Measurements from ENCODE around the gene HADHA.
"Not testable (repeated sequence)": the region's sequence is repeated elsewhere in the genome, so short reads cannot be mapped to it uniquely, and the experiment has no call there.

HADHA gene

DNA sequence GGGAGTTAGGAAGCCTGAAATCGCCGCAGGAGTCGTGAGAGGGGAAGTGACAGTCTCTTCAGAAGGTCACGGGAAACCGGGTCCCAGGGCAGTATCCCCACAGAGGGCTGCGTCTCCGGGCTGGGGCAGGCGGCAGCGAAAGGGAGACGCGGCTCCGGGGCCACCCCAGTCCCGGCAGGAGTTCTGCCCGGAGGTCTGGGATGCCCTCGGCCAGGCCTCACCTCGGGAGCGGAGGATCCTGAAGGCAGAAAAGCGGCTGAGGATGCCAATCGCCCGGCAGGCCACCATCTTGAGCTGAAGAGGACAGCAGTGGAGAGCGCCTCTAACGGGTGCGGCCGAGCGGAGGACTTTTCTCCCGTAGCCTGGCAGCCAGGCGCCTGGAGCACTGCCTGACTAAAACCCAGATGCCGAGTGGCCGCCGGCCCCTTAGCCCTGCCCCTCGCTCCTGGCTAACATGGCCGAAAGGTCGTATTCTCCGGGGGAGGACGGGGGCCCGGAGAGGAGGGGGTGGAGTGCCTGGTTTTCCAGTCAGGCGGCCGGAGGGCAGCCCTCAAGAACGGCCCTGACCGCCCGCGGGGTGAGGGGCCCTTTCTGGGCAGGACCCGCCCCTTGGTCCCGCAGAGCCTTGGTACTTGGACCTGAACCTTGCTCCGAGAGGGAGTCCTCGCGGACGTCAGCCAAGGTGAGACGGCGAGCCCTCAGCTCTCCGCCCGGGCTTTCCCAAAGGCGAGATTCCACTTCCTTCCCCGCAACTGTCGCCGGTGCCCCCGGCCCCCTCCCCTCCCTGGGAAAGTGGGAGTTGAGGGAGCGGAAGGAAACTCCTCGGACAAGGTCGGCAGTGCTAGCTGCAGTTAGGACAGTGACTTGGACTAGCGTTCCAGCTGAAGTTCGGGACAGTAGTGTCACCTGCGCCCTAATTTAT, at the start of gene HADHA, which contains the start of gene HADHB:
Gene HADHA, minus strand, starts transcription at position 324 of the 922 bp plus-strand sequence. Its CDS starts 36 bp downstream, at position 288.
Gene HADHB, plus strand, starts transcription at position 631 of the 922 bp plus-strand sequence. CDS start 9,316 bp downstream, outside the sequence.
- peak; percentile 94 for DNase-seq

DNA sequence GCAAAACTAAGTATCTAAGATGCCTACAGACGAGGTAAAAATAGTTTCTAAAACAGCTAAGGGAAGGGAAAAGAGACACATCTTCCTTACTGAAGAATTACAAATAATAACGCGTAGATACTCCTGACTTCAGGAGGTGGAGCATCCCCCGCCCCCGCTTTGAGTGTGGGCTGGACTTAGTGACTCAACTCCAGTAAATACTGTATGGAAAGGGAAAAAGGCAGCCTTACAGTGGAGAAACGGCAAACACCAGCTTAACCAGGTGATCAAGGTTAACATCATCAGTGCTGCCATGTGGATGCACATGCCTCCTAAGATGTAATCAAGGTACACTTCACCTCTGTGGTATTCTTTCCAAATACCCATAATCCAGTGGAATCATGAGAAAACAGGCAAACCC, 48.2 kb upstream of the HADHA start:
- no peak for DNase-seq

DNA sequence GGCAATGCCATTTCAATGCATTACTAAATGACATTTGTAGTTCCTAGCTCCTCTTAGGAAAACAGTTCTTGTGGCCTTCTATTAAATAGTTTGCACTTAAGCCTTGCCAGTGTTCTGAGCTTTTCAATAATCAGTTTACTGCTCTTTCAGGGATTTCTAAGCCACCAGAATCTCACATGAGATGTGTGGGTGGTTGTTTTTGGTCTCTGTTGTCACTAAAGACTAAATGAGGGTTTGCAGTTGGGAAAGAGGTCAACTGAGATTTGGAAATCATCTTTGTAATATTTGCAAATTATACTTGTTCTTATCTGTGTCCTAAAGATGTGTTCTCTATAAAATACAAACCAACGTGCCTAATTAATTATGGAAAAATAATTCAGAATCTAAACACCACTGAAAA, 45.6 kb upstream of the HADHA start:
- no peak for DNase-seq

DNA sequence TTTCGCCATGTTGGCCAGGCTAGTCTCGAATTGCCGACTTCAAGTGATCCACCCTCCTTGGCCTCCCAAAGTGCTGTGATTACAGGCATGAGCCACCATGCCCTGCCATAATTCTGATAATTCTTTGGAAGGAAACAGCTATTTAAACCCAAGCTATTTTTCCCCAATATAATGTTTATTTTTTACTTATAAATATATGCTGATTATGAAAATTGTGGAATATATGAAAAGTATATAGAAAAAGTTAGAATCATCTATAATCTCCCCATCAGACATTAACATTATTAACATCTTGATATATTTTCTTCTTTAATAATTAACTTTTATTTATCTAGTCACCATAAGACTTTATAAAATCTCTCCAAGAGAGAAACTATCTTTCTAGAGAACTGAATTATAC, 41.5 kb upstream of the HADHA start:
- DNase-seq = no peak

DNA sequence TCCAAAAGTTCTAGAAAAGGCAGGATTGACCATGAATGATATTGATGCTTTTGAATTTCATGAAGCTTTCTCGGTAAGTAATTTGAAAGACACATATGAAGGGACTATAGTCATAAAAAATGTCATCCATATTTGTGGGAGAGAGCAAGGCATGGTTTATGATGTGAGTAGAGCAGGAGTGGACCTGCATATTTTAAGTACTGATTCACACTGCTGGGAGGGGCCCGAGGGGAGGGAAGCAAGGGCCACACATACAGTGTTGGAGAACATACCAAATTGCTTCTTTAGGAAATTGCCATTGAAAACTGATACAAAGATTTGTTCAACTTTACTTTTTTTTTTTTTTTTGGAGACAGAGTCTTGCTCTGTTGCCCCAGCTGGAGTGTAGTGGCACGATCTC, 39.7 kb upstream of the HADHA start:
- no peak for DNase-seq

DNA sequence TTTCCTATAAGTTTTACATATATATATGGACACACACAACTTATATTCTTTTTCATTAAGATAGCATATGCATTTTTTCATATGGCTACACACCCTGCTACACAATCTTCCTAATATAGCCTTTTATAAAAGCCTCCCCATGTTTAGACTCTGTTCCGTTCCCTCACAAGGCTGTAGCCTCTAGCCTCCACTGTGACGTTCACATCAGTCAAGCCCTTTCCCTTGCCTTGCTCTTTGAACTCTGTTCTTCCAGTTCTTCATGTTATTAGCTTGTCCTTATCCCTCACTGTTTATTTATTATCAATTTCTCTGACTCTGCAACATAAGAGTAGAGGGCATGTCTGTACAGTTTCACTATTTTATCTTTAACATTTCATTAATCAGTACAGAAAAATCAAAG, 39.2 kb upstream of the HADHA start:
- no peak for DNase-seq

DNA sequence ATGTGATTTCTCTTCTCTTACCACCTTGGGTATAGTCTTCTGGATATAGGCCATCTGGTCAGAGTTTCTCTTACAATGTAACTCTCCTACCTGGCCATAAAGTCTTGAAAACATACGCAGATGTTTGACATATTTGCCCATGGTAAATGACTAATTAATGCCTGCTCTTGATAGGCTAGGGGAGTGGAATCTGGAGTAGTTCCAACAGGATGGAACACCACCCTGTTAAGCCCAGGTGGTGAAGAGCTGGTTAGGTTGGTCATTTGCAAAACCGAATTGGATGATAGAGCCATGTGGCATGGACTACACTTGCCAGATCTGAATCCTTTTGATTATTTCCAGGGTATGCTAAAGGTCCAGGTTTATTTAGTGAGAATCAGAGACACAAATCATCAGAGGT, 36.8 kb upstream of the HADHA start:
- DNase-seq = no peak

DNA sequence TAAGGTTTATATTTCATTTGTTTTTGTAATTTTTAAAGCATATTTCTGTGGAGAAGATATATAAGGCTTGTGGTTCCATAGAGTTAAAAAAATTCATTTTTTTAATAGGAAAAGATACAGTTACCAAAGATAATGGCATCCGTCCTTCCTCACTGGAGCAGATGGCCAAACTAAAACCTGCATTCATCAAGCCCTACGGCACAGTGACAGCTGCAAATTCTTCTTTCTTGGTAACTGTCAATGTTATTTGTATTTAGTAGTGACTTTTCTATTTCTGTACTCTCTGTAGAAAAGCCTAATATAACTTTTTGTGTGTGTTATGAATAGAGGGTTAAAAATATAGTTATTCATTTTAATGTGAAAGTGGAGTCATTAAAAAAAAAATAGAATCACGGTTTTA, 35.5 kb upstream of the HADHA start:
- no peak for DNase-seq

DNA sequence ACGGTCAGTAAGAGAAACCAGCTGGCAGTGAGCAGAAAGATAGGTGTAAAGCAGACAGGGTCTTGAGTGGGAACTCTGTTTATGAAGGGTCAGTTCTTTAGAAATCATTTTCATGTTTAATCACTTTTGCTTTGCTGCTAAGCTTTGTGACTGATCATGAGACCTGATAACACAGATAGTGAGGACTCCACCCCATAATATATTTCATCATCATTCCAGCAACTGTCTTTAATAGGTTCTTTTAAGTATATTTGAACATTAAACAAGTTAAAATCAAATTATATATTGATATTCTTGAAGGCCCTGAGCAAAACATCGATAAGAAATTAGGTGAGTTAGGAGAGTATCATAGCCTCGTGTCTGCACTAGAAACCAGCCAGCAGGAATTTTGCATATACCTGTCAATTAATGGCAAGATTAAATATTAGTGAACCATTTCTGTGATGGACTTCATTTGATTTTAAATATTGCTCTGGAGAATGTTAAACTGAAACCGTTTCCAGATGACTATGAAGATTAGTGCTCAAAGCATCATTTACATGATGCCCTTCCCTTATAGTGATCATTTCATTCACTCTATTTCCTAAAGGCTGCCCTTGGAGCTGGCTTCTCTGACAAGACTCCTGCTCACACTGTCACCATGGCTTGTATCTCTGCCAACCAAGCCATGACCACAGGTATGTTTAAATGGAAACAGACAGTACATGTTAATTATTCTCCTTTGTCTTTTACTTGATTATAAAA, 32.2 kb upstream of the HADHA start:
- no peak for DNase-seq

DNA sequence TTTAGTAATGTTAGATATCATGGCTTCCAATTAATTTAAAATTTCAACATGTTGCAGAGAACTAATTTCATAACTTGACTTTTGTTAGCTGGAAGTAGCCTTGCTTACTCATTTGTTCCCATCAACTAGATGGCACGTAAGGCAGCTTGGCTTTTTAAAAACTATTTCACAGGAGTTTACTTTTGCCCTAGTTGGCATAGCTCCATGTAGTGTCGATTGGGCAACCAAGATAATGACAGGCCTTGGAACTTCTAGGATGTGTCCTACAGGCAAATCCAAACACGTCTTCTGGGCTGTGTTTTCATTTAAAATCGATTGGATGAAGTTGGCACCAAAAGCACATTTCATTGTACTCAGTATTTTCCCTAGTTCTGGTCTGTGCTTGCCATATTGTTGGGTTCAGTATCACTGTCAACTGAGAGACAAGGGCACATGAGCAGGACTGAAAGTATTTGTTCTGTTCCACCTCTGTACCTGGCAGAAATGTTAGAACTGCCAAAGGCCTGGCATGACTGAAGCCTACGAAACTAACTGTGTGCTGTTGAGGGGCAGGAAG, 29.7 kb upstream of the HADHA start:
- no peak for DNase-seq

DNA sequence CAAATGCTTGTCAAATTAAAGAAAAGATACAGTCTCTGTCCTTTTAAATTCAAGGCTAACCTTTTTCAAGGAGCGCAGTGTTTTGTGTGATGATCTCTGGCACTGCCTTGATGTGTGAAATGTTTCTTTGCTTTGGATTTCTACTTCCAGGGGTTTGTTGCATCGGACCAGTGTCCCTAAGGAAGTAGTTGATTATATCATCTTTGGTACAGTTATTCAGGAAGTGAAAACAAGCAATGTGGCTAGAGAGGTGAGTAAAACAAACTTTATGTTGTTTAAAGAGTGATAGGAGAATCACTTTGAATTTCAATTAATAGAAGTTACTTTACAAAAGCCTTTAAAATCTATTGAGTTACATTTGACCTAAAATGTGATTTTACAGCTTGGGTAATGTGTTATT, 29.1 kb upstream of the HADHA start:
- DNase-seq = no peak

DNA sequence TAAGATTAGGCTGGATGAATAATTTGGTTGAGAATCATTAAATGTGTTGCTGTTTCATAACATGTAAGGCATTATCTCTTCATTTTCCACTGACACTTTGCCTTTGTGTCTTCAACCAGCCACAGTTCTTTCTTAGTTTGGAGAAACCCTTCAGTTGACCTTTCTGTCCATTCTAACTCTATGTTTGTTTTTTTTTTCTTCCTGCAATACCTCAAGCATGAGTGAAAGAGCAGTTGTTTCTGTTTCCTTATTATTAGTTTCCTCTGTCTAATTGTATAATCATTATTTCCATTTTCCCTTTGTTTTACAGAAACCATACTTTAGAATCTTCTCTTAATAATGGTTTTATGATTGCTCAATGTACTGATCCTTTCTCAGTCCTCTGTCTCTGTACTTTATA, 25.9 kb upstream of the HADHA start:
- no peak for DNase-seq

DNA sequence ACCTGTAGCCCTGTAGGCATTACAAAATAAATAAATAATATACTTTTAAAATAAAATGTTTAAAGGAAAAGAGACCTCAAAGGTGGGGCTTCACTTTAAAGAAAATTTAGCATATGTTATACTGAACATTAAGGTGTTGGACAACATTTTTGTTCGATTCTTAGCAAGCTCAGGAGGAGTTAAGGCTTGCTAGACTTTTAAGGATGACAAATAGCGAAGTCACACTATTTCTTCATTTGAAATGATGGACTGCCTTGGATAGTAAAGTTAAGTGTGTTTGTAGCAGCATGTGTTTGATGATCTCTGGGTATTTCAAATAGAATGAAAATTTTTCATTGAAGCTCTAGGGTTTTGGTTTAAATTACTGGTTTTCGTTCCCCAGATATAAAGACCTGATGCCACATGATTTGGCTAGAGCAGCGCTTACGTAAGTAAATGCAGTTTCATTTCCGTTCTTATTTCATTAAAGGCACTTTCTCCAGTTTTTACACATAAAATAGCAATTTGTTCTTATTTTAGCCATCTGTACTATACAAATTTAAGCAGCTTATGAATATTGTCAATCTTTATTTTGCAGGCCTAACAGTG, 25.2 kb upstream of the HADHA start:
- DNase-seq = no peak

DNA sequence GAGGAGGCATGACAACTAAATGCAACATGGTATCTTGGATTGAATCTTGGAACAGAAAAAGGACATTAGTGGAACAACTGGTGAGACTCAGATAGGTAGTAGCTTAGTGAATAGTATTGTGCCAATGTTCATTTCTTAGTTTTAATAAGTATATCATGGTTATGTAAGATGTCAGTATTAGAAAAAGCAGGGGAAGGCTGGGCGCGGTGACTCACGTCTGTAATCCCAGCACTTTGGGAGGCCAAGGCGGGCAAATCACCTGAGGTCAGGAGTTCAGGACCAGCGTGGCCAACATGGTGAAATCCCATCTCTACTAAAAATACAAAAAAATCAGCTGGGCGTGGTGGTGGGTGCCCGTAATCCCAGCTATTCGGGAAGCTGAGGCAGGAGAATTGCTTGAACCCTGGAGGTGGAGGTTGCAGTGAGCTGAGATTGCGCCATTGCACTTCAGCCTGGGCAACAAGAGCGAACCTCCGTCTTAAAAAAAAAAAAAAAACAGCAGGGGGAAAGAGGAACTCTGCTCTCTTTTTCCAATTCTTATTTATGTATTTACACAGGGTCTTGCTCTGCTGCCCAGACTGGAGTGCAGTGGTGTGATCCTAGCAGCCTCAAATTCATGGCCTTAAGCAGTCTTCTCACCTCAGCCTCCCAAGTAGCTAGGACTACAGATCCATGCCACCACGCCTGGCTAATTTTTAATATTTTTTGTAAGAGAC, 24.4 kb upstream of the HADHA start:
- not testable (repeated sequence) for DNase-seq

DNA sequence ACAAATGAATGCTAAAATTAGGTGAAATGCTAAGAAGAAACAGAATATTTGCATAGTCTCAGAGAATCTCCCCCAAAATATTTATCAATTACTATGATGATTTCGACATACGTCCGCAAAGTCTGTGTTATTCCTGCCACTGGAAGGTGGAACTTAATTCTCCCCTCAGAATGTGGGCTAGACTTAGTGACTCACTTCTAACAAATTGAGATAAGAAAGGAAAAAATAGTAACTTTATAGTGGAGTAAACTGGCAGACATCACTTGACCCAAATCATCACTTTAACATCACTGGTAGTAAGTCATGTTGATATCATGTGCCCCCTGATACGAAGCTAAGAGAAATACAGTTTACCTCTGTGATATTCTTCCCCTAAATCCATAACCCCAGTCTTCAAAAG, 23.8 kb upstream of the HADHA start:
- DNase-seq = no peak

DNA sequence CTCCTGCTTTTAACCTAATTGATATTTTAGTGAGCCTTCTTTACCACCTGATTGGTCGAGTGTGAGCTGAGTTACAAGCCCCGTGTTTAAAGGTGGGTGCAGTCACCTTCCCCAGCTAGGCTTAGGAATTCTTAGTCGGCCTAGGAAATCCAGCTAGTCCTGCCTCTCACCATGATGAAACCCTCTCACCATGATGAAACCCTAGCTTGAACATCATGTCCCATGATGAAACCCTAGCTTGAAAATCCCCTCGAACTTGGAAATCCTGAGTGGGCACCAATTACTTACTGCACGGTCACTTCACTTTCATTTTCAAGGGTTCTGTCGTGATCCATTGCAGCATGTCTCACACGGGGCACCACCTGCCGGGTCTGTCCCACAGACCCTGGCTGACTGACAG, 14.4 kb upstream of the HADHA start:
- DNase-seq = not testable (repeated sequence)

DNA sequence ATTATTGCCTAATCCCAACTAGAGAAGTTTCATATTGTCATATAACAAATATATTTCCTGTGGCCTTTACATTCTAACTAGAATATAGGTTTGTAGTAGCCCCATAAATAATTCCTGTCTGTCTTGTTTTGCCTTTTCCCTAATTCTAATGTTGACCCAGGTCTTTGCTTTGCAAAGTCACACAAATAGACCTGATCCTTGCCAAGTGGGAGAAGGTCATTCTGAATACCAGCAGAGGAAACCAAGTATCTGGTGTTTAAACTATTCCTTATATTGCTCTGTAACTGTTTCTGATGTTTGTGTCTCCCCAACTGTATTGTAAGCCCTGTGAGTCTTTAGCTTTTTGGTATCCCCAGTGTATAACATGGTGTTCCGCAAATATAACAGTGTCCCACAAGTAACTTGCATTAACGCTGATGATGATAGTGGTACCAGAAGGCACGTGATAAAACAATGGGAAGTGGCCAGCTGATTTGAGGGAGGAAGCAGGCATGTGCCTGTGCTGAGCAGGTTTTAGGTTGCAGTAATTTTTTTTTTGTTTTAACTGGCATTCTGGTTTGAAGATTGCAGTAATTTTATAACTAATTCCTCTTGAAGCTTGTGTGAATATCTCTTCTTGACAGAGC, 11.4 kb upstream of the HADHA start:
- DNase-seq = no peak

DNA sequence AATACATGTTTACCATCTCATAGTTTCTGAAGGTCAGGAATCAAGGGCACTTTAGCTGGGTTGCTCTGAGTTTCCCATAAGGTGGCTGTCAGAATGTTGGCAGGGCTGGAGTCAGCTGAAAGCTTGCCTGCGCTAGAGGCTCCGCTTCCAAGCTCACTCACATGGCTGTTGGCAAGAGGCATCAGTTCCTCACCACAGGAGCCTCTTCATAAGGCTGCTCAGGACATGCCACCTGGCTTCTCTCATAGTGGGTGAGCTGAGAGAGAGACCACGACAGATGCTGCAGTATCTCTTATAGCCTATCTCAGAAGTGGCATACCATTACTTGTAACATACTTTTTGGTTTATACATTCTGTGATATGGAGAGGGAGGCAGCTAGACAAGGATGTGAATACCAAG, 7.5 kb upstream of the HADHA start:
- no peak for DNase-seq

DNA sequence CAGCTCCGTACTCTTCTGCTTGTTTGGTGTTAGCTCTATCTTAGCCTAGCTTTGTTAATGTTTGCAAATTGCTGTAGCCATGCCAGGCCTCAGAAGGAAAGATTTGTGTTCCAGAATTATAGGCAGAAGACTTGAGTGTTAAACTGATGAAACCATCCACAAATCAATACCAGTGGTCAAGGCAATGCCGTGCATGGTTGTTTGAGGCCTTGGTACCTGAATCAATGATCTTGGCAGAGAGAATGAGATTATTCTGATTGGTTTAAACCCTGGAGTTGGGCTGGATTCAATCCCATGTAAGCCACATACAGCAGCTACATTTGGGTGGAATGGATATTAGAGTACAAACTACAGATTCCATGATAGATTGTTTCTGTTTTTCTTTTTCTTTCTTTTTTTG, 5.2 kb upstream of the HADHA start:
- no peak for DNase-seq

DNA sequence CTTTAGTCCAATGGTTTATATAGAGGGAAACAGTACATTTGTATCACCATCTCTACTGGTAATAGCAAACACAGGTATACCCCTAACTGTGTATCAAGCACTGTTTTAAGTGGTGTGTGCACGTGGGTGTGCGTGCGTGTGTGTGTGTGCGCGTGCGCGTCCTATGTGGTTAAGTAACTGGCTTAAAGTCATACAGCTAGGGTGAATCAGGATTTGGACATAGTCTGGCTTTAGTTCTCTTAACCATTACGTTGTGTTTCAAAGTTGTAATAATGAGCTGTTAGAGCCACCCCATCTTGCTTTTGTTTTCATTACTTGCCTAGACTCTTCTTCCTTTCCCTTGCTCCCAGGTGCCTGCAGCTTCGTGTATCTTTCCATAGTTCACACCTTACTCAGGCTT, 2.4 kb upstream of the HADHA start:
- no peak for DNase-seq

DNA sequence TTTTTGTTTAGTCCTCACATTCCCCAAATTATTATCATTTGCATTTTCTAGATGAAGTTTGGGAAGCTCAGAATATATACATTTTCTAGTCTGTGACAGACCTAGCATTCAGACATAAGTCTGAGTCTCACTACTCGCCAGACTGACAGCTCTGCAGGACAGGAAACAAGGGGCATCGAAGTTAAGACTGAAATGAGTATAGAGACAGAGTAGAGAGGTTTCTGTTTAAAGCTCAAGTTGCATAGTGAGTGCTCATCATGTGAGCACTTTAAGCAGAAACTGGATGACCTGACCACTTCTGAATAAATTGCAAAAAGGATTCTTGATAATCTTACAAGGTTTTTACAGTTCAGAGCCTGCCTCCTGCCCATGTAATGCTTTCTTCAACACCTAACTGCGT, 1.4 kb upstream of the HADHA start:
- DNase-seq = no peak

DNA sequence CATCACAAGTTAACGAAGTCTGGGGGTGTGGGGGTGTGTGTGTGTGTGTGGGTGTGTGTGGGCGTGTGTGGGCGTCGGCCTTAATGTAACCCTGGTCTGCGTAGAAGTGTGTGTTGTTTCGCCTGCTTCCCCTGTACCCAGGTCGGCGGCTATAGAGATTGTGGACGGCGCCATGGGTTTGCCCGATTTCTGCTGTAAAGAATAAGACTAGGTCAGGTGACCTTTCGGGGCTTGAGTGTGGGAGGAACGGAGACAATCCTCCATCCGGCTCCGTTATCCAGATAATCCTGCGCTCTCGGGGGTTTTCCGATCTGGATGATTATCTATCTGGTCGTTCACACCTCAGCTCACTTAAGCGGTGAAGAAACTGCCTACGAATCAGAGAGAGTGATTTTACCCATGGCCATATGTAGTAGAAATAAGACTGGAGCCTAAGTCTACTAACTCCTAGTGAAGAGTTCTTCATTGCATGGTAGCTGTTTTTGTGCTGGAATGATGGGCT, 850 bp upstream of the HADHA start:
- no peak for DNase-seq
